Duodenal mucosa (tissue), 2 donors: Measurements from ENCODE around the gene FLT1.

Experiments
- H3K27ac ChIP-seq: one replicate; pipeline ENCODE4 v1.7.0; 2013; ENCODE audit warnings: low read depth, low read length
- H3K27me3 ChIP-seq, 2 donors: one replicate each; pipeline ENCODE4 v1.7.0; 2013; ENCODE audit warnings: low read length in 2 of 2, control low read depth in 1 of 2; ENCODE audit not compliant: insufficient read depth in 2 of 2, control insufficient read depth in 1 of 2
- H3K36me3 ChIP-seq, 2 donors: one replicate each; pipeline ENCODE4 v1.7.0; 2013; ENCODE audit warnings: low read length in 2 of 2, control low read depth in 1 of 2; ENCODE audit not compliant: insufficient read depth in 2 of 2, control insufficient read depth in 1 of 2
- H3K4me1 ChIP-seq, 2 donors: one replicate each; pipeline ENCODE4 v1.7.0; 2013; ENCODE audit warnings: low read length in 2 of 2, control low read depth in 1 of 2; ENCODE audit not compliant: insufficient read depth in 2 of 2, control insufficient read depth in 1 of 2
- H3K4me3 ChIP-seq, 2 donors: one replicate each; pipeline ENCODE4 v1.7.0; 2013; ENCODE audit warnings: low read length in 2 of 2, low read depth in 1 of 2
- H3K9ac ChIP-seq, 2 donors: one replicate each; pipeline ENCODE4 v1.7.0; 2013; ENCODE audit warnings: low read length in 2 of 2, low read depth in 1 of 2
- H3K9me3 ChIP-seq, 2 donors: one replicate each; pipeline ENCODE4 v1.7.0; 2013; ENCODE audit warnings: low read length in 2 of 2, control low read depth in 1 of 2; ENCODE audit not compliant: control insufficient read depth in 1 of 2

The FLT1 gene, protein sequence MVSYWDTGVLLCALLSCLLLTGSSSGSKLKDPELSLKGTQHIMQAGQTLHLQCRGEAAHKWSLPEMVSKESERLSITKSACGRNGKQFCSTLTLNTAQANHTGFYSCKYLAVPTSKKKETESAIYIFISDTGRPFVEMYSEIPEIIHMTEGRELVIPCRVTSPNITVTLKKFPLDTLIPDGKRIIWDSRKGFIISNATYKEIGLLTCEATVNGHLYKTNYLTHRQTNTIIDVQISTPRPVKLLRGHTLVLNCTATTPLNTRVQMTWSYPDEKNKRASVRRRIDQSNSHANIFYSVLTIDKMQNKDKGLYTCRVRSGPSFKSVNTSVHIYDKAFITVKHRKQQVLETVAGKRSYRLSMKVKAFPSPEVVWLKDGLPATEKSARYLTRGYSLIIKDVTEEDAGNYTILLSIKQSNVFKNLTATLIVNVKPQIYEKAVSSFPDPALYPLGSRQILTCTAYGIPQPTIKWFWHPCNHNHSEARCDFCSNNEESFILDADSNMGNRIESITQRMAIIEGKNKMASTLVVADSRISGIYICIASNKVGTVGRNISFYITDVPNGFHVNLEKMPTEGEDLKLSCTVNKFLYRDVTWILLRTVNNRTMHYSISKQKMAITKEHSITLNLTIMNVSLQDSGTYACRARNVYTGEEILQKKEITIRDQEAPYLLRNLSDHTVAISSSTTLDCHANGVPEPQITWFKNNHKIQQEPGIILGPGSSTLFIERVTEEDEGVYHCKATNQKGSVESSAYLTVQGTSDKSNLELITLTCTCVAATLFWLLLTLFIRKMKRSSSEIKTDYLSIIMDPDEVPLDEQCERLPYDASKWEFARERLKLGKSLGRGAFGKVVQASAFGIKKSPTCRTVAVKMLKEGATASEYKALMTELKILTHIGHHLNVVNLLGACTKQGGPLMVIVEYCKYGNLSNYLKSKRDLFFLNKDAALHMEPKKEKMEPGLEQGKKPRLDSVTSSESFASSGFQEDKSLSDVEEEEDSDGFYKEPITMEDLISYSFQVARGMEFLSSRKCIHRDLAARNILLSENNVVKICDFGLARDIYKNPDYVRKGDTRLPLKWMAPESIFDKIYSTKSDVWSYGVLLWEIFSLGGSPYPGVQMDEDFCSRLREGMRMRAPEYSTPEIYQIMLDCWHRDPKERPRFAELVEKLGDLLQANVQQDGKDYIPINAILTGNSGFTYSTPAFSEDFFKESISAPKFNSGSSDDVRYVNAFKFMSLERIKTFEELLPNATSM (N-terminal part only)

GRCh38 chr13:28494778-28495537 is at the start of gene FLT1:
TSS of gene FLT1 (minus strand) at chr13:28495128. CDS start at chr13:28494843, 285 bp downstream.
- Histone ChIP-seq H3K4me1 (peaks cover 0 to 4% of the 10 kb centered on the region in 2 donors), H3K4me3 (peak within 1 kb of the TSS; percentile 45 to 50), H3K9me3 (no peaks in the 10 kb centered on the region), H3K27me3 (peaks cover 60 to 73% of the 10 kb centered on the region in 2 donors), H3K36me3 (no peaks in the 10 kb centered on the region), H3K27ac (peak within 1 kb of the TSS; percentile 59), H3K9ac (no peak within 1 kb of the TSS)

DNA sequence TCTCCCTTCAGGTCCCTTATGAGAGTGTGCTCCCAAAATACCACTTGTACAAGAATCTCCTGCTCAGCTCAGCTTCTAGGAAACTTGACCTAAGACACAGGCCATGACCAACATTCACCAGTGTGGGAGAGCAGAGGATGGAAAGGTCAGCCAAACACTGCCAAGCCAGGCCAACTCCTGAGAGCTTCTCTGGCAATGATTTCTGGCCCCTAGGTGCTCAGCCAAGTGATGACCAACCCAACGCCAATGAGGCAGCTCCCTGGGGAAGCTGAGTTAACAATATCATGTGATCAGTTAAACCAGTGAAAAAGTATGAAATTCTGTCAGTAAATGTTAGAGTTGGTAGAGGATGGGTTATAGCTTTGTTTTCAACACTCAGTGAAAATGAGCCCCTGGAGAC is 49.1 kb upstream of the FLT1 start:
- Histone ChIP-seq H3K9me3 (peaks cover 8 to 9% of the 10 kb centered on the region in 2 donors), H3K4me3 (no peak overlapping the region), H3K4me1 (peaks cover 14 to 17% of the 10 kb centered on the region in 2 donors)

DNA sequence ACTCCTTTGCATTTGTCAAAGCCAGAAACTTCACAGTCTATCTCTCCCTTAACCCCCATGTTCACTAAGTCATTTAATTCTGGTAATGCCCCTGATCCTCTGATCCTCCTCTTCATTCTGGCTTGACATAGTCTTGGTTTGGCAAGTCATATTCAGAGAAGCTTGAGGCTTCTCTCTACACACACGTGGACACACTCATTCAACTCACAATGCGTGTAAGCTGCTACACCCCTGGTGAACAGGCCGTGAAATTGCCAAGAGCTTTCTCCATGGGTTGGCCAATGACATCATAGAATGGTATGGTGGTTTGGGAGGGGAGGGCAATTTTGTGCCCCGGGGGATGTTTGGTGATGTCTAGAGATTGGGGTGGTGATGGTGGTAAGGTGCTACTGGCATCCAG is 47.9 kb upstream of the FLT1 start:
- peaks cover 5 to 8% of the 10 kb centered on the region in 2 donors for H3K4me1 ChIP-seq
- no peak overlapping the region for H3K27ac ChIP-seq
- H3K36me3 ChIP-seq = no peaks in the 10 kb centered on the region
- peaks cover 8 to 9% of the 10 kb centered on the region in 2 donors for H3K9me3 ChIP-seq
- no peak overlapping the region for H3K9ac ChIP-seq
- no peak overlapping the region for H3K4me3 ChIP-seq
- no peaks in the 10 kb centered on the region for H3K27me3 ChIP-seq

More for the DNA sequence above, 49.1 kb upstream of the FLT1 start:
- H3K27me3 ChIP-seq = no peaks in the 10 kb centered on the region
- H3K9ac ChIP-seq = no peak overlapping the region
- no peak overlapping the region for H3K27ac ChIP-seq
- no peaks in the 10 kb centered on the region for H3K36me3 ChIP-seq

- Histone ChIP-seq H3K9ac (no peak overlapping the region), H3K27me3 (no peaks in the 10 kb centered on the region), H3K27ac (no peak overlapping the region), H3K4me3 (no peak overlapping the region), H3K36me3 (no peaks in the 10 kb centered on the region), H3K4me1 (peaks cover 5 to 8% of the 10 kb centered on the region in 2 donors), H3K9me3 (peaks cover 8 to 9% of the 10 kb centered on the region in 2 donors)
These were observed 47.0 kb upstream of the FLT1 start for GRCh38 chr13:28541966-28542365.

- H3K9me3 ChIP-seq = peaks cover 8 to 9% of the 10 kb centered on the region in 2 donors
- no peaks in the 10 kb centered on the region for H3K27me3 ChIP-seq
- H3K4me3 ChIP-seq = no peak overlapping the region
- H3K27ac ChIP-seq = no peak overlapping the region
- H3K4me1 ChIP-seq = peaks cover under 1 to 6% of the 10 kb centered on the region in 2 donors
- no peaks in the 10 kb centered on the region for H3K36me3 ChIP-seq
- H3K9ac ChIP-seq = no peak overlapping the region
These were observed 45.7 kb upstream of the FLT1 start for GRCh38 chr13:28540612-28541011.

- Histone ChIP-seq H3K27me3 (no peaks in the 10 kb centered on the region), H3K9ac (no peak overlapping the region), H3K4me1 (peaks cover 0 to 4% of the 10 kb centered on the region in 2 donors), H3K4me3 (no peak overlapping the region), H3K36me3 (no peaks in the 10 kb centered on the region), H3K9me3 (peaks cover 8 to 9% of the 10 kb centered on the region in 2 donors), H3K27ac (no peak overlapping the region)
These were observed 44.8 kb upstream of the FLT1 start for GRCh38 chr13:28539625-28540286.

DNA sequence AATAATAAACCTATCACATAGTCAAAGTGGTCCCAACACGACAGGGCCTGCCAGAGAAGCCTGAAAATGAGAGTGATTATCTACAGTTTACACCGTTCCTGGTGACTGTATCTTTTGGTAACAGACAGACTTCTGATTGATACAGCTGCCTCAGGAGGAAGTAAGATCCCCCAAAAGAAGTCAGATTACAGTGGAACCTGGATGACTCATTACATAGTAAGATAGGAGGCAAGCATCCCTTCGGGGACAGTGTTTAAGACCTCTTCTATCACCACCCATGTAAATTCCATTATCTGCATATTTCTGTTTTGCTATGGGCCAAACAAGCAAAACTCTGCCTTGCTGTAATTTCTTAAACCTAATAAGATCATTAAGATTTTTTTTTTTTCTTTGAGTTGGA is 44.0 kb upstream of the FLT1 start:
- Histone ChIP-seq H3K27ac (no peak overlapping the region), H3K9me3 (peaks cover 6 to 7% of the 10 kb centered on the region in 2 donors), H3K36me3 (no peaks in the 10 kb centered on the region), H3K27me3 (no peaks in the 10 kb centered on the region), H3K4me1 (peaks cover 0 to 4% of the 10 kb centered on the region in 2 donors), H3K4me3 (no peak overlapping the region), H3K9ac (no peak overlapping the region)

- no peaks in the 10 kb centered on the region for H3K36me3 ChIP-seq
- H3K9me3 ChIP-seq = no peaks in the 10 kb centered on the region
- H3K4me1 ChIP-seq = peaks cover 4 to 5% of the 10 kb centered on the region in 2 donors
- no peaks in the 10 kb centered on the region for H3K27me3 ChIP-seq
- no peak overlapping the region for H3K9ac ChIP-seq
- H3K27ac ChIP-seq = no peak overlapping the region
- H3K4me3 ChIP-seq = no peak overlapping the region
These were observed 42.2 kb upstream of the FLT1 start for GRCh38 chr13:28537171-28537570.

- Histone ChIP-seq H3K27me3 (peaks cover 3 to 5% of the 10 kb centered on the region in 2 donors), H3K4me3 (no peak overlapping the region), H3K4me1 (peaks cover 10 to 11% of the 10 kb centered on the region in 2 donors), H3K9ac (no peak overlapping the region), H3K27ac (no peak overlapping the region), H3K36me3 (no peaks in the 10 kb centered on the region), H3K9me3 (no peaks in the 10 kb centered on the region)
These were observed 41.4 kb upstream of the FLT1 start for GRCh38 chr13:28536371-28536770.
